OCI-LY7 (cell line): Measurements from ENCODE around the gene JCAD. TPM values are rescaled to one million over a fixed set of nuclear protein-coding genes. Genes with fewer than 3 reads are reported as not detected.

Source experiments
- BruUV-seq: library from RNA; stranded (reverse); fragments of 400-500 nt; replicated peaks from 2 replicates; lab custom pipeline; 2021; lab: Mats Ljungman, UMichigan
- CTCF ChIA-PET: fragments of 300-600 bp; sonication (Branson Sonifier 250); formaldehyde crosslinking; loops from one replicate; lab custom pipeline; 2022; ENCODE audit warnings: antibody characterized with exemption; ENCODE audit not compliant: unreplicated experiment; lab: Charles Lee
- POLR2A ChIA-PET: fragments of 300-600 bp; sonication (Branson Sonifier 250); formaldehyde crosslinking; loops from one replicate; lab custom pipeline; 2022; ENCODE audit warnings: antibody characterized with exemption; lab: Charles Lee
- DNase-seq: peaks from one replicate; pipeline ENCODE4 v3.0.0-alpha.2; 2015; ENCODE audit warnings: low spot score
- H2AFZ ChIP-seq: fragments of 200-600 bp; sonication (generic), shearing (Covaris generic); 2 replicates; pipeline ENCODE4 v1.6.1; 2014; ENCODE audit warnings: mild to moderate bottlenecking, antibody characterized with exemption, low read length, moderate library complexity
- H3K27ac ChIP-seq: fragments of 200-600 bp; sonication (generic); 2 replicates; pipeline ENCODE4 v1.5.1; 2014; ENCODE audit warnings: mixed run types, low read depth, mild to moderate bottlenecking, moderate library complexity, low read length, inconsistent platforms; ENCODE audit not compliant: poor library complexity, severe bottlenecking
- H3K36me3 ChIP-seq: fragments of 200-600 bp; sonication (generic); 2 replicates; pipeline ENCODE4 v1.6.1; 2014; ENCODE audit warnings: mild to moderate bottlenecking, antibody characterized with exemption, low read length, moderate library complexity, mixed read lengths; ENCODE audit not compliant: insufficient read depth
- H3K4me1 ChIP-seq: fragments of 200-600 bp; sonication (generic); 2 replicates; pipeline ENCODE4 v1.5.1; 2014; ENCODE audit warnings: mild to moderate bottlenecking, low read length; ENCODE audit not compliant: insufficient read depth, poor library complexity, severe bottlenecking
- H3K4me2 ChIP-seq: fragments of 200-600 bp; sonication (generic); 2 replicates; pipeline ENCODE4 v1.6.1; 2014; ENCODE audit warnings: mild to moderate bottlenecking, low read length
- H3K4me3 ChIP-seq: fragments of 200-600 bp; sonication (generic); 2 replicates; pipeline ENCODE4 v1.5.1; 2014; ENCODE audit warnings: mild to moderate bottlenecking, low read depth, low read length; ENCODE audit not compliant: poor library complexity, severe bottlenecking
- H3K79me2 ChIP-seq: fragments of 200-600 bp; sonication (generic); 2 replicates; pipeline ENCODE4 v1.6.1; 2016; ENCODE audit warnings: low read depth, mild to moderate bottlenecking, low read length, moderate library complexity, mixed read lengths; ENCODE audit not compliant: insufficient read depth
- H3K9me2 ChIP-seq: fragments of 200-600 bp; sonication (generic); 2 replicates; pipeline ENCODE4 v1.6.1; 2016; ENCODE audit warnings: mild to moderate bottlenecking, low read length, mixed read lengths; ENCODE audit not compliant: insufficient read depth
- H3K9me3 ChIP-seq: fragments of 200-600 bp; sonication (generic); 2 replicates; pipeline ENCODE4 v1.6.1; 2014; ENCODE audit warnings: mild to moderate bottlenecking, mixed run types, low read length, mixed read lengths
- H4K20me1 ChIP-seq: fragments of 200-600 bp; sonication (generic); 2 replicates; pipeline ENCODE4 v1.6.1; 2014; ENCODE audit warnings: mild to moderate bottlenecking, antibody characterized with exemption, low read length, moderate library complexity, mixed read lengths; ENCODE audit not compliant: insufficient read depth
- EZH2phosphoT487 ChIP-seq: fragments of 200-600 bp; sonication (generic); IDR thresholded peaks from 2 replicates; pipeline ENCODE4 v1.6.1; 2018; ENCODE audit warnings: low read depth, borderline replicate concordance, mild to moderate bottlenecking, mixed run types, antibody characterized with exemption, low read length, moderate library complexity, mixed read lengths
- intact Hi-C: fragments of 100-400 bp; cut with micrococcal nuclease; formaldehyde crosslinking; loops from one replicate; pipeline ENCODE4 v1.10.0; 2022; ENCODE audit not compliant: unreplicated experiment
- total RNA-seq, 2 experiments: library from RNA; depleted of rRNA in 1 of 2; stranded (reverse); fragments of >200 nt in 1 of 2; shearing (Covaris generic) in 1 of 2; gene quantifications; 2 replicates each; pipeline ENCODE4 v1.2.3, GENCODE V29; 2014 to 2022
- TF ChIP-seq, protein P1 (sequence below): fragments of 200-600 bp; sonication (generic); conservative IDR thresholded peaks from 2 replicates; pipeline ENCODE4 v1.5.1; 2014; ENCODE audit warnings: mild to moderate bottlenecking, antibody characterized with exemption, low read length, moderate library complexity, mixed read lengths

The JCAD gene
- total RNA-seq, 2 experiments from 2014 or later = not detected

DNA sequence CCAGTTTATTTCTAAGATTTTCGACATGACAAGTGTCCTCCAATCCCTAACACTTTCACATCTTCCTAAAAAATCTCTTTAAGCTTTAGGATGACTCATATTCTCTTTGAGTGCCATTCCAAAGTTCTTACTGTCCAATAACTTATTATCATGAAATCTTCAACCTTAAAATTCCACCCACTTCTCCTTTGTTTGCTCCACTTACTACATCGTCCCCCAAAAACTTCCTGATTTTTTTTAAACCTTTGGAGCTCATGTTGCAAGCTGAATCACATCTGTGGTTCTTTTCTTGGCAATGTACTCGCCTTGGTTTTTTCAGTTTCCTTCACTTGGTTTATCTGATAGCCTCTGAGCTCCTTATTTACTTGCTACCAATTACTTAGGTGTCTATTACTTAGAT is 39.2 kb upstream of the JCAD start:
- Histone ChIP-seq H4K20me1 (no peaks in the 10 kb centered on the region), H3K79me2 (no peaks in the 10 kb centered on the region), H2AFZ (no peak overlapping the region), H3K4me3 (no peak overlapping the region), H3K4me2 (no peak overlapping the region), H3K9me3 (no peaks in the 10 kb centered on the region), H3K27ac (no peak overlapping the region), H3K9me2 (no peaks in the 10 kb centered on the region), H3K36me3 (no peaks in the 10 kb centered on the region), H3K4me1 (no peaks in the 10 kb centered on the region)
- CTCF ChIA-PET = no interaction called here
- intact Hi-C loops = no loop called here
- BruUV-seq = no TSS peak
- no peak for TF ChIP-seq EZH2phosphoT487
- TF ChIP-seq, protein P1, sequence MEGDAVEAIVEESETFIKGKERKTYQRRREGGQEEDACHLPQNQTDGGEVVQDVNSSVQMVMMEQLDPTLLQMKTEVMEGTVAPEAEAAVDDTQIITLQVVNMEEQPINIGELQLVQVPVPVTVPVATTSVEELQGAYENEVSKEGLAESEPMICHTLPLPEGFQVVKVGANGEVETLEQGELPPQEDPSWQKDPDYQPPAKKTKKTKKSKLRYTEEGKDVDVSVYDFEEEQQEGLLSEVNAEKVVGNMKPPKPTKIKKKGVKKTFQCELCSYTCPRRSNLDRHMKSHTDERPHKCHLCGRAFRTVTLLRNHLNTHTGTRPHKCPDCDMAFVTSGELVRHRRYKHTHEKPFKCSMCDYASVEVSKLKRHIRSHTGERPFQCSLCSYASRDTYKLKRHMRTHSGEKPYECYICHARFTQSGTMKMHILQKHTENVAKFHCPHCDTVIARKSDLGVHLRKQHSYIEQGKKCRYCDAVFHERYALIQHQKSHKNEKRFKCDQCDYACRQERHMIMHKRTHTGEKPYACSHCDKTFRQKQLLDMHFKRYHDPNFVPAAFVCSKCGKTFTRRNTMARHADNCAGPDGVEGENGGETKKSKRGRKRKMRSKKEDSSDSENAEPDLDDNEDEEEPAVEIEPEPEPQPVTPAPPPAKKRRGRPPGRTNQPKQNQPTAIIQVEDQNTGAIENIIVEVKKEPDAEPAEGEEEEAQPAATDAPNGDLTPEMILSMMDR = no peak
- DNase-seq = no peak
- POLR2A ChIA-PET = interaction anchor here (0.7 kb wide), 1 partner anchor 8 kb away, joined by 3 read pairs; no protein-coding TSS in a partner anchor

DNA sequence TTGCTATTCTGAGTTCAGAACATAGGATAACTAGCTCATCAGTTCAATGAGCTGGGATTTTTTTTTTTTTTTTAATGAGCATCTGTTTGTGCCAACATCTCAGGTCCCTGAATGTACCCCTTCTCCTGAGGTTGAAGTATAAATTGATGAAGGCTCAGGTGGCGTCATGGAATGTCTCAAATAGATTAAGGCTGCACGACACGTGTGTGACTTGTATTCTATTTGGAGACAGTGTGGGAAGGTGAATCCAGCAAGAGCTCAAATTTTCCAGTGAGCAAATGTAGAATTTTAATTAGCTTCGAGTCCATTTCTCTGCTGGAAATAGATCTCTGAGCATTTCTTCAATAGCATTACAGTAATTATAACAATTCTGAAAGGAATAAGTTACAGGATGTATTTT is 37.2 kb upstream of the JCAD start:
- POLR2A ChIA-PET = interaction anchor here (0.6 kb wide), 2 partner anchors 19 to 135 kb away, joined by 3 read pairs; no protein-coding TSS in a partner anchor
- Histone ChIP-seq H4K20me1 (no peaks in the 10 kb centered on the region), H3K4me3 (no peak overlapping the region), H3K4me2 (no peak overlapping the region), H3K9me3 (no peaks in the 10 kb centered on the region), H3K9me2 (no peaks in the 10 kb centered on the region), H2AFZ (no peak overlapping the region), H3K79me2 (no peaks in the 10 kb centered on the region), H3K36me3 (no peaks in the 10 kb centered on the region), H3K4me1 (no peaks in the 10 kb centered on the region), H3K27ac (no peak overlapping the region)
- CTCF ChIA-PET = no interaction called here
- no TSS peak for BruUV-seq
- no peak for DNase-seq
- intact Hi-C loops = no loop called here
- TF ChIP-seq, protein P1 = no peak
- TF ChIP-seq EZH2phosphoT487 = no peak

DNA sequence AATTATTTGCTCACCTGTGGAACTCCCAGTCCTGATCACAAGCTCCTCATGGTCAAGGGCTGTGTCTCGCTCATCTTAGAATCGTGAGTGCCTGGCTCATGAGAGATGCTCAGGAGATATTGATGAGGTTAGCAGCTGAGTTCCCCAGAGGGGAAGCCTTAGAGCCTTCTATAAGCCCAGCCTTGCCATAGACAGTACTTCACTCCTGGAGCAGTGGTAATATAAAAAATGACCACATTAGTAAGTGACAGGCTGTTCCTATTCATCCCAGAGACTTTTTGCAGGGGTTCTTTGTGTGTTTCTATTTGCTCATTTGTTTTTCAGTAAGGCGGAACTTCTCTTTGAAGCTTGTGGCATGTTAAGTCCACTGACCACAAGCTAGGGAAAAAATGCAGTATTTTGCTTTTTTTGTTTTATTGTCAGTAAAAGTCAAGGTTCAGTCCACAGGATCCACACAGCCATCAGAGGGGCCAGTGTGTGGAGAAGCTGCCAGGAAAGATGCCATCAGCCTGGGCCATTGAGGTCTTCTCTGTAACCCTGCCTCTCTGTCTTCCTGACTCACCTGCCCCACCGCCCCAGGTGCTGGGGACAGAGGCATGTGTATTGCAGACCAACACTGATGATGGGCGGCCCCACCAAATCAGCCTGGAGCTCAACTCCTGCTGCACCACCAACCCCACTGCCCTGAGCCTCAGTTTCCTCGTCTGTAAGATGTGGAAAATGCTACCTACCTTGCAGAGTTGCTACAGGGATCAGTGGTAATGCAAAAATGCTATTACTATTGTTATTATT is 36.4 kb upstream of the JCAD start:
- no TSS peak for BruUV-seq
- H3K4me1 ChIP-seq = no peaks in the 10 kb centered on the region
- intact Hi-C loops = no loop called here

More for the DNA sequence above, 36.4 kb upstream of the JCAD start:
- ChIA-PET POLR2A (interaction anchor here (0.6 kb wide), 2 partner anchors 19 to 136 kb away, joined by 3 read pairs; no protein-coding TSS in a partner anchor), CTCF (no interaction called here)
- H3K9me3 ChIP-seq = no peaks in the 10 kb centered on the region
- H3K36me3 ChIP-seq = no peaks in the 10 kb centered on the region
- H3K4me2 ChIP-seq = no peak overlapping the region
- no peak overlapping the region for H2AFZ ChIP-seq
- H3K27ac ChIP-seq = no peak overlapping the region
- H3K9me2 ChIP-seq = no peaks in the 10 kb centered on the region
- DNase-seq = no peak
- H3K79me2 ChIP-seq = no peaks in the 10 kb centered on the region
- TF ChIP-seq, protein P1 = no peak
- TF ChIP-seq EZH2phosphoT487 = no peak
- no peak overlapping the region for H3K4me3 ChIP-seq
- H4K20me1 ChIP-seq = no peaks in the 10 kb centered on the region
